Left cardiac atrium (tissue), 2 donors: ENCODE results near the gene GPR27. TPM values are rescaled to one million over a fixed set of nuclear protein-coding genes. Genes with fewer than 3 reads are reported as not detected.

ENCODE experiments used
- total RNA-seq, 2 donors: library from RNA; stranded (reverse); fragmentation: NEBNext Ultra II Directional; extraction: Animal tissue kit (Norgen Biotek cat#: 25700); gene quantifications; one replicate each; pipeline ENCODE4 v1.2.1, GENCODE V29; 2021
- donor health status: DM: no; HTN: yes; CAD: no; lungs with severe emphysema.
- donor health status: DM: yes; HTN: yes; CAD: no.

GPR27 gene
- total RNA-seq, 2 donors from 2014 or later, result 2.3 to 3.9 TPM

Other genes starting within 250 kb of the GPR27 start
- gene FOXP1, start 170.1 kb upstream of the GPR27 start, total RNA-seq, result 10 to 100 TPM; 42.1 to 50.0 TPM
- gene EIF4E3, start 28.5 kb upstream of the GPR27 start, total RNA-seq, result 10 to 100 TPM; 40.0 to 45.8 TPM
- under 1 TPM; 0.37 to 0.94 TPM for gene PROK2, start 31.3 kb downstream of the GPR27 start, total RNA-seq